MCF 10A (cell line): ENCODE measurements around the gene TAPBPL. TPM values are rescaled to one million over a fixed set of nuclear protein-coding genes. Genes with fewer than 3 reads are reported as not detected.
"Not testable (repeated sequence)": the region's sequence is repeated elsewhere in the genome, so short reads cannot be mapped to it uniquely, and the experiment has no call there.

Experiments used
- BruUV-seq: library from RNA; stranded (reverse); fragments of 400-500 nt; replicated peaks from 2 replicates; lab custom pipeline; 2021; lab: Mats Ljungman, UMichigan
- CTCF ChIA-PET: fragments of 300-600 bp; sonication (Branson Sonifier 250); formaldehyde crosslinking; extraction: SDS; loops from one replicate; lab custom pipeline; 2021; ENCODE audit warnings: antibody characterized with exemption, inconsistent platforms; lab: Yijun Ruan, JAX
- POLR2A ChIA-PET: fragments of 300-600, 350-650 bp; sonication (Branson Sonifier 250); formaldehyde crosslinking; extraction: SDS; loops from one replicate; lab custom pipeline; 2020; ENCODE audit warnings: antibody characterized with exemption, inconsistent platforms; lab: Yijun Ruan, JAX
- DNase-seq: peaks from one replicate; pipeline ENCODE4 v3.0.0-alpha.2; 2018; ENCODE audit not compliant: unreplicated experiment
- H3K27ac Mint-ChIP-seq: one replicate; pipeline ENCODE4 v1.8.0; 2022; ENCODE audit warnings: mild to moderate bottlenecking, low read depth, mixed read lengths; ENCODE audit not compliant: unreplicated experiment
- H3K27me3 Mint-ChIP-seq: one replicate; pipeline ENCODE4 v1.8.0; 2022; ENCODE audit warnings: mixed read lengths; ENCODE audit not compliant: insufficient read depth, unreplicated experiment
- H3K36me3 Mint-ChIP-seq: one replicate; pipeline ENCODE4 v1.8.0; 2022; ENCODE audit warnings: mild to moderate bottlenecking, moderate library complexity, mixed read lengths; ENCODE audit not compliant: insufficient read depth, unreplicated experiment
- H3K4me1 Mint-ChIP-seq: one replicate; pipeline ENCODE4 v1.8.0; 2022; ENCODE audit warnings: mixed read lengths; ENCODE audit not compliant: insufficient read depth, unreplicated experiment
- H3K4me3 Mint-ChIP-seq: one replicate; pipeline ENCODE4 v1.8.0; 2022; ENCODE audit warnings: mild to moderate bottlenecking, moderate library complexity, mixed read lengths; ENCODE audit not compliant: unreplicated experiment
- H3K9me3 Mint-ChIP-seq: one replicate; pipeline ENCODE4 v1.8.0; 2022; ENCODE audit warnings: mixed read lengths; ENCODE audit not compliant: unreplicated experiment
- CTCF ChIP-seq: fragments of 200-600 bp; IDR thresholded peaks from one replicate; pipeline ENCODE4 v1.8.0; 2022; ENCODE audit warnings: antibody characterized with exemption, mild to moderate bottlenecking; ENCODE audit not compliant: unreplicated experiment
- intact Hi-C: fragments of 100-400 bp; cut with micrococcal nuclease; formaldehyde crosslinking; loops from 2 replicates; pipeline ENCODE4 v1.14.1; 2022
- total RNA-seq: library from RNA; stranded (reverse); gene quantifications from 2 replicates; pipeline ENCODE4 v1.2.3, GENCODE V29; 2022

Gene TAPBPL
- total RNA-seq, 1 experiment from 2014 or later: 8.1 TPM

GRCh38 chr12:6489449-6489848 is 37.6 kb downstream of the TAPBPL start:
- H3K4me3 Mint-ChIP-seq: no peak overlapping the region
- TF ChIP-seq CTCF: no peak
- ChIA-PET POLR2A (interaction anchor here (1.1 to 1.8 kb wide), 2 partner anchors 9 to 18 kb away, joined by 3 to 8 read pairs; no protein-coding TSS in a partner anchor), CTCF (interaction anchor here (0.7 to 1.0 kb wide), 2 partner anchors 64 to 125 kb away, joined by 3 read pairs; no protein-coding TSS in a partner anchor)
- H3K9me3 Mint-ChIP-seq: no peaks in the 10 kb centered on the region
- H3K36me3 Mint-ChIP-seq: peaks cover 8% of the 10 kb centered on the region
- BruUV-seq: no TSS peak
- no peaks in the 10 kb centered on the region for H3K27me3 Mint-ChIP-seq
- H3K27ac Mint-ChIP-seq: no peak overlapping the region
- intact Hi-C loops: no loop called here
- DNase-seq: no peak
- H3K4me1 Mint-ChIP-seq: peaks cover 8% of the 10 kb centered on the region

GRCh38 chr12:6490673-6491072 is 38.8 kb downstream of the TAPBPL start:
- Mint-ChIP-seq H3K36me3 (peaks cover 13% of the 10 kb centered on the region), H3K4me1 (peaks cover 20% of the 10 kb centered on the region)
- CTCF ChIA-PET: interaction anchor here (0.7 to 1.5 kb wide), 5 partner anchors 9 to 145 kb away, joined by 3 to 5 read pairs (median 4); no protein-coding TSS in a partner anchor
- DNase-seq, H3K4me3 Mint-ChIP-seq, H3K27me3 Mint-ChIP-seq, H3K9me3 Mint-ChIP-seq, H3K27ac Mint-ChIP-seq, BruUV-seq, intact Hi-C loops: not testable (repeated sequence)
- POLR2A ChIA-PET: interaction anchor here (1.8 kb wide), 1 partner anchor 19 kb away, joined by 8 read pairs; no protein-coding TSS in a partner anchor

GRCh38 chr12:6492838-6493496 is 41.1 kb downstream of the TAPBPL start, which contains the start of gene MRPL51:
Gene MRPL51 (minus strand): TSS chr12:6493262. CDS start chr12:6493136, 126 bp downstream.
- DNase-seq: peak; percentile 96
- H3K27me3 Mint-ChIP-seq: no peaks in the 10 kb centered on the region
- TSS peak; percentile 95 for BruUV-seq
- H3K9me3 Mint-ChIP-seq: no peaks in the 10 kb centered on the region
- TF ChIP-seq CTCF: no peak
- peaks cover 26% of the 10 kb centered on the region for H3K36me3 Mint-ChIP-seq
- H3K4me1 Mint-ChIP-seq: peaks cover 21% of the 10 kb centered on the region
- peak within 1 kb of the TSS; percentile 95 for H3K4me3 Mint-ChIP-seq
- ChIA-PET POLR2A (interaction anchor here (0.5 to 3.0 kb wide), 32 partner anchors 9 to 395 kb away, joined by 3 to 74 read pairs (median 4); partner anchors contain the start of genes GAPDH, NOP2, SCNN1A and SPSB2), CTCF (interaction anchor here (0.9 to 1.8 kb wide), 4 partner anchors 28 to 45 kb away, joined by 3 to 10 read pairs (median 6); no protein-coding TSS in a partner anchor)
- intact Hi-C loops: loop anchor here (2.0 kb wide), 2 partner anchors 42 to 70 kb away; partner anchors contain the start of gene GAPDH
- peak within 1 kb of the TSS; percentile 98 for H3K27ac Mint-ChIP-seq

DNA sequence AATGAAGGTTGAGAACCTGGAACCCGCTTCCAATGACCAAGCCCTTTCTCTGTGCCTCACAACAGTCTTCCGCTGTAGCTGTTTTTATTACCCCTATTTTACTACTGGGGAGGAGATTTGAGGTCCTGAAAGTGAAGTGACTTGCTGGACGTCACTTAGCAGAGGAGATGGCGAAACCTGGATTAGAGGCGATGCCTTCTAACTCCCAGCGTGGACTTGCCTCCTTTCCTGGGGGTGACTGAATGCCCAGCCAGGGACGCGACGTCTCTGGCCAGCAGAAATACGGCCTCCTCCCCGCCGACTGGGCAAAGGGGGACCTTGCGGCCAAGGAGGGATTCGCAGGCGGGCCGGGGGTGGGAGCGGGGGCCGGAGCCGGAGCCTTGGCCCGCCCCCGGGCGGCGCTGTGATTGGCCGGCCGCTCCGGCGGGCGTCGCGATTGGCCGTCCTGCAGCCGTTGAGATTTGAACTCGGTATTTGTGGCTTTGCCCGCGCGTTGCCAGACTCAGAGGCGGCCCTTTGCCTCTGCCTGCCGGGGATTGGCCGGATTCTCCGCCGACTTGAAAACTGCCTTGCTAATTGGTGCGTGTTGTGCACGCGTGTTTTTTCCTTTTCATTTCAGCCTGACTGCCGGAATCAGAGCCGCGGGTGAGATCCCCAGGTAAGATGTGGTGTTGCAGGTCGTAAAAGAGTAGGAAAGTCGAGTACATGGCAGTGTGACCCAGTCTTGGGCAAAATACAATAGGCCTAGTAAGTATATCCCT is 41.8 kb downstream of the TAPBPL start, which contains the start of gene NCAPD2:
Gene NCAPD2 (plus strand): TSS at position 606 of the 761 bp plus-strand sequence. CDS start 997 bp downstream, outside the sequence.
- Mint-ChIP-seq H3K4me3 (peak within 1 kb of the TSS; percentile 95), H3K4me1 (peaks cover 21% of the 10 kb centered on the region), H3K9me3 (no peaks in the 10 kb centered on the region), H3K27me3 (no peaks in the 10 kb centered on the region), H3K36me3 (peaks cover 26% of the 10 kb centered on the region), H3K27ac (peak within 1 kb of the TSS; percentile 98)
- TF ChIP-seq CTCF: no peak
- ChIA-PET POLR2A (interaction anchor here (0.6 to 3.0 kb wide), 33 partner anchors 8 to 379 kb away, joined by 3 to 74 read pairs (median 5); partner anchors contain the start of genes GAPDH, NOP2, SCNN1A and SPSB2), CTCF (interaction anchor here (0.9 to 1.8 kb wide), 4 partner anchors 28 to 70 kb away, joined by 3 to 10 read pairs (median 6); no protein-coding TSS in a partner anchor)
- no TSS peak for BruUV-seq
- DNase-seq: peak; percentile 96
- intact Hi-C loops: loop anchor here (2.0 kb wide), 2 partner anchors 41 to 71 kb away; partner anchors contain the start of gene GAPDH
